HUDEP-2 (cell line): Measurements from ENCODE around the gene TLE7.

Experiments used
- DNase-seq, 76 experiments: peaks; one replicate each; lab custom pipeline; 2025; ENCODE audit not compliant: unreplicated experiment in 76 of 76; lab: John Stamatoyannopoulos, UW

TLE7 gene

DNA sequence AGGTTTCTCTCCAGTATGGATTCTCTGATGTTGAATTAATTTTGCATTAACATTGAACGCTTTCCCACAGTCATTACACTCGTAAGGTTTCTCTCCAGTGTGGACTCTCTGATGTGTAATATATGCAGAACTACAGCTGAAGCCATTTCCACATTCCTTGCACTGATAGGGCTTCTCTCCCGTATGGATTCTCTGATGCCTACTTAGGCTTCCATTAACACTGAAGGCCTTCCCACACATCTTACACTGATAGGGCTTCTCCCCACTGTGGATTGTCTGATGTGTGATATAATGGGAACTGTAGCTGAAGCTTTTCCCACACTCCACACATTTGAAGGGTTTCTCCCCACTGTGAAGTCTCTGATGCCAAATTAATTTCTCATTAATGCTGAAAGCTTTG lies 7.2 kb upstream of the TLE7 start:
- DNase-seq = no peak

DNA sequence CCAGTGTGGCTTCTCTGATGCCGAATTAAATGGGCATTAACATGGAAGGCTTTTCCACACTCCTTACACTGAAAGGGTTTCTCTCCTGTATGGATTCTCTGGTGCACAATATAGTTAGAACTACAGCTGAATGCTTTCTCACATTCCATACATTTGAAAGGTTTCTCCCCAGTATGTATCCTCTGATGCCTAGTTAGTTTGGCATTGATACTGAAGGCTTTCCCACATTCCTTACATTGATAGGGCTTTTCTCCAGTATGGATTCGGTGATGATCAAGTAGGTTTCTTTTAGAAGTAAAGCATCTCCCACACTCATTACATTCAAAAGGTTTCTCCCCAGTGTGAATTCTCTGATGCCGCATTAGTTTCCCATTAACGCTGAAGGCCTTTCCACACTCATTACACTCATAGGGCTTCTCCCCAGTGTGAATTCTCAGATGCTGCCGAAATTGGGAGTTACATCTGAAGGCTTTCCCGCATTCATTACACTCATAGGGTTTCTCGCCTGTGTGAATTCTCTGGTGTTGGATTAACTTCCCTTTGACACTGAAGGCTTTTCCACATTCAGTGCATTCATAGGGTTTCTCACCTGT lies 6.5 kb upstream of the TLE7 start:
- no peak for DNase-seq

DNA sequence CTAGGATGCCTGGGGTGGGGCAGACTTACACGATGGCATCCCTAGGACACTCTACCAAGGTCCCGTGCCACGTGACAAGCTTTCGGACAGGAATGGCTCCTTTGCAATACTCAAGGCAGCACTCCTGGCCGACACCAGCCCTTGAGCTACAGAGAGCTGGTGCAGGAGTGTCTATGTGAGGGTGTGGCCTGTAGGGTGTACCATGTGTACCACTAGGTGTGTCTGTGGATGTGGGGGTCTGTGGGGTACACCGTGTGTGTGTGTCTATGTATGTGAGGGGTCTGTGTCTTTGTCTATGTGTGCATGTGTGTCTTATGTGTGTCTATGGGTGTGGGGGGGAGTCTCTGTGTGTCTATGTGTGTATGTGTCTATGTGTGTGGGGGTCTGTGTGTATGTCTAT lies 1.9 kb upstream of the TLE7 start:
- no peak for DNase-seq

DNA sequence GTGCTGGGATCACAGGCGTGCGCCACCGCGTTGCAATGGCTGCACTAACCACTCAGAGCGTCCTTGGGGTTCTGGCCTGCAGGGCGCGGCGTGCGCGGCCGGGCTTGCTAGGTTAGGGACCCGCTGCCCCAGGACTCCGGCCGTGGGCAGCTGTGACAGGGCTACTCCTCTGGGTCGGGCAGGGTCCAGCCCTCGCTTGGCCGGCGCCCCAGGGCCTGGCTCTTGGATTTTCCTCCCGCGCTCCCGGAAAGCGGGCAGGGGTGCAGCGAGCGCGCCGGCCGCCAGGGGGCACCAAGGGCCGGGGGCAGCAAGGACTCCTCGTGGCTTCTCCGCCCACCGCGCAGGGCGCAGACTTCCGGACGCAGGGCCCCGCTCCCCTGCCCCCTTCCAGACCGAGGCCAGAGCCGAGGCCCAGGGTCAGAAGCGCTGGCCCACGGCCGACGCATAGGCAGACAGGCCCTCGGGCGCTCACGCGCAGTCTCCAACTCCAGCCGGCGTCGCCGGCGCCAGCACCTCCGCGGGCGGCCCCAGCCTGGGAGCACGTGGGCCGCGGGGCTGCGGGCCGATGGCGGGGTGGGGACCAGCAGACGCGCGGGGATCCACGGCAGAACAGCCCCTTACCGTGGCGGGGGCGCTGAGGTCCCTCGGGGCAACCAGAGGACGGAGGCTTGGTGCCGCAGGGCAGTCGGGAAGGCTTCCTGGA lies 355 bp downstream of the TLE7 start:
- peak in 6 of 76 experiments; percentile 3 to 15 (median 7) for DNase-seq

DNA sequence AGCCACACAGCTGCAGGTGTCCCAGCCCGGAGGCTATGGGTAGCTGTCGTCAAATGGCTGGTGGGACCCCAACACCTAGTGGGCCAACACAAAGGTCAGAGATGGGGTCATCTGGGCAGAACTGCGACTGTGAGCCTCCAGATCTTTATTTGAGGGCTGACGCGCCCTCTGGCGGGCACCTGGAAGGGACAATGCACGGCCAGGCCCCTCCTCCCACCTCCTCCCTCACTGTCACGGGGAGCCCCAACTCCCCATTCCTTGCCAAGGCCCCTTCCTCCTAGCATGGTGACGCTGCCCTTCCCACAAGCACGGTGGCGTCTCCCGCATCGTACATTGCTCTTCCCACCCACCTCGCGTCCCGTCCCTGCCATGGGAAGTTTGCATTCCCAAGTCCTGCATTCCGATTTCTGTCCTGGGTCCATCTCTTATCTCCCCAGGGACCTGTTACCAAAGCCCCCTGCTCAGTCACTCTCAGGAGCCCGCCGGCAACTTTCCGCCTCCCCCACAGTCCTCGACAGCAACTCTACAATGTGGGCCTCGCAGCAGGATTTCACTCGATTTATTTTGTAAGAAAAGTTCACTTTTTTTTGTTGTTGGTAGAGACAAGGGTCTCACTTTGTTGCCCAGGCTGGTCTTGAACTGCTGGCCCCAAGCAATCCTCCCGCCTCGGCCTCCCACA lies 1.0 kb downstream of the TLE7 start:
- DNase-seq = peak in 28 of 76 experiments; percentile 2 to 38 (median 17)

DNA sequence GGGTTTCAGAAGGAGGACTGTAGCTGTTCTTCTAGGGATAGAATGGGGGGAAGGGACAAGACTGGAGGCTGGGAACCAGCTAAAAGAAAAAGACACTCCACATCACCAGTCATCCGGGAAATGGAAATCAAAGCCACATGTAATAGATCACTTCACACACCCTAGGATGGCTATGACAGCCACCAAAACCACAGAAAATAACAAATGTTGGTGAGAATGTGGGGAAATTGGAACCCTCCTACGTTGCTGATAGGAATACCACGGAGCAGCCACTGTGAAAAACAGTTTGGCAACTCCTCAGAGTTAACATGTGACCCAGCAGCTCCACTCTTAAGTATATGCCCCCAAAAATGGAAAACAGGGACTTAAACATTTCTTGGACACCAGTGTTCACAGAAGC lies 2.3 kb downstream of the TLE7 start:
- DNase-seq = no peak

DNA sequence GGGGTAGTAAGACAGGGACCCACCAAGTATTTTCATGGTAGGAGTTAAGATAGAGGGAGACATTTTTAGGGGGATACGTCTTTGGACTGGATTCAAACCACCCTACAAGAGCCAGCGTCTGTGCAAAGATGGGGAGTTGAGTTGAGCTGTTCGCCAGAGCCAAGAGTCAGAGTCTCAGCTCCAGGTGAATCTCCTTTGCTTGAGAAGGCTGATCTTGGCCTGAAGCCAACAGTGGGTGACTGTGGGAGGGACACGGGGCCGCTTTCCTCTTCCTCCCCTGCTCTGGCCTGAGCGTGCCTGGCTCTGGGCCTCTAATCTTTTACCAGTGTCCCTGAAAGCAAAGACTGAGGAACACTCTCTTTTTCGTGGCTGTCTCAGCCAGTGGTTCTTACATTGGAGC lies 5.4 kb downstream of the TLE7 start:
- DNase-seq = no peak

DNA sequence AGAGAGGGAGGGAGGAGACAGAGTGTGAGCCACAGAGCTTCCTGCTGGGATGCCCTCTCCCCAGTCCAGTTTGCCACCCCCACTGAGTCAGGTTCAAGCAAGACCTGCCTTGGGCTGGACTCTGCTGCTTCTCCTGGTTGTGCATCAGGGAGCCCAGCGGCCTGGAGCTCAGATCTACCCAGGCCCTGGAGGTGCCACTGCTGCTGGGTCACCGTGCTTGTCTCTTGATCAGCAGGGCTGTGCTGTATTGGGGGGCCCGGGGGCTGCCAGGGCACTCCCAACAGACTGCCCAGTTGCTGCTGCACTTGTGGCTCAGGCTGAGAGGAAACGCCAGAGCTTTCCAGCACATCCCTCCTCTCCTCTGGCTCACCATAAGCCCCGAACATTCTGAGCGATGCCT lies 8.9 kb downstream of the TLE7 start:
- DNase-seq = no peak

DNA sequence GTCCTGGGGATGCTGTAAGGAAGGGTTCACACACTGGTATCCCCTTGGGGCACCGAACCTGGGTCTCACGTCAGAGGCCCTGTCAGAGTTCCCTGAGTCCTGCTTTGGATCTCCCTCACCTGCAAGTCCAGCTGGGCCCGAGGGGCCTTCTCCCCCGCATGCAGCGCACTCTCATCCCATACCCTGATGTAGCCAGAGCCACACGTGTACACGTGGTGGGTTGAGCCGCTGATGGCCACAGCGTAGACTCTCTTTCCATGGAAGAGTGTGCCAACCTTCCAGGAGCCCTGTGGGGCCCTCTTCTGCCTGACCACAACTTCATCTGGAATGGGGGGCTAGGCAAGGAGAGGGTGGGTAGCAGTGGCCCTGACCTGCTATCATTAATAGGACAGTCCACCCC lies 9.9 kb downstream of the TLE7 start:
- no peak for DNase-seq

DNA sequence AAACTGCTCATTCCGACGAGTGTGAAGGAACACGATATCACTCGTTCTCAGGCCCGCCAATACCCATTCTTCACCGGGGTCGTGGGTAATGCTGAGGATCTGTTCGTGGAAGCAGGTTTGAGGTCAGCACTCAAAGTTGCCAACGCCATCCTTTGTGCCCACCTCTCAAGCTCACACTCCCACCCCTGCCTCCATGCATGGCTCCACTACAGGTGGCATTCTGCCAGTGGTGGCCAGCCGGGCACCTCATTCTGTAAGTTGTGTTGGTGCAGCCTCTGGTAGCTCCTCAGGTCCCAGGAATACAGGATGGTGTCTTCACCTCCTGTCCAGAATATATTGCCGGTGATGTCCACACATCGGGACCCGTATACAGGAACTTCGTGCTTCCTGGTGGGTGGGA lies 10.7 kb downstream of the TLE7 start:
- DNase-seq = peak in 8 of 76 experiments; percentile 3 to 45 (median 12)

DNA sequence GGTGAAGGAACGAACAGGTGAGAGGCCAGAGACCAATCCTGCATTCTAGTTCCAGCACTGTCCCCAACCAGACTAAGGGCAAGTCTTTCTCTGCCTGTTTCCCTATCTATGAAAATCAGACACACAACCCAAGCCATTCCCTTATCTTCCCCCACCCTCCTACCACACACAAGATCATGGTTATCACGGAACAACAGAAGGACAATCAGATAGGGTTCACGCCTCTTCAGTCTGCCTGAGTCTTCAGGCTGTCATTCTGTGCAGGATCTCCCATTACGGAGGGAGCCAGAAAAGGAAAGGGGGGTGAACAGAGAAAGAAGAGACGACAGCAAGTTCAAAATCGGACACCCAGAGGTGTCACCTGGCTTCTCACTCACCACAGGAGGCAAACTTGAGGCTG lies 11.1 kb downstream of the TLE7 start:
- peak in 75 of 76 experiments; percentile 16 to 94 (median 68) for DNase-seq

DNA sequence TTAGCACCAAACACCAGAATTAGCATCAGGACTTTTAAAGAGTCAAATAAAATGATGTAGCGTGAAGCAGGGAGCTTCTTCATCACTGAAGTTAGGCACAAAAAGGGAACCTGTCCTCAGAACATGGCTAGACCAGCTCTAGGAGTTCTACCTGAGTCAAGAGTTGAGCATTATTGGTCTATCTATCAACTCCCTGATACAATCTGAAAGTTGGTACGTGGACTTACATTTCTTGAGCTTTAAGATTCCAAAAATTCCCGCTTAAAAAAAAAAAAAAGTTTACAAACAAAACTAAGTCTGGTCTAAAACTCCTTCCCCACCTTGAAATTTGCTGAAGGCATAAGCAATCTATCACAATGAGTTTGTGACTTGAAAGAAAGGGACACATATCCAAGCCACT lies 12.3 kb downstream of the TLE7 start:
- no peak for DNase-seq

DNA sequence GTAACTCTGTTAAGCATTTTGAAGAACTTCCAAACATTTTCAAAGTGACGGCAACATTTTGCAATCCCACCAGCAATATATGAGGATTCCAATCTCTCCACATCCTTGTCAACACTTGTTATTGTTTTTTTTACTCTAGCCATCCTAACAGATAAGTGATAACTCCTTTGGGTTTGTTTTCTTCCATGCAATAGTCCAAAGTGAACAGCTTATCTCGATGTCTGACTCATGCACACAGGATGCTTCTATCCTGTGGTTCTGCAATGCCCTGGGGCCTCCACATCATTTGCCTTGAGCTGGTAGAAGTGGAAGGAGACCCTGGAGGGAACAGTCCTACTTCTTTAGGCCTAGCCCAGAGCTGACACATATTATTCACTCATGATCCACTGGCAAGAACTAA lies 13.0 kb downstream of the TLE7 start:
- peak in 2 of 76 experiments; percentile 4 to 7 for DNase-seq

DNA sequence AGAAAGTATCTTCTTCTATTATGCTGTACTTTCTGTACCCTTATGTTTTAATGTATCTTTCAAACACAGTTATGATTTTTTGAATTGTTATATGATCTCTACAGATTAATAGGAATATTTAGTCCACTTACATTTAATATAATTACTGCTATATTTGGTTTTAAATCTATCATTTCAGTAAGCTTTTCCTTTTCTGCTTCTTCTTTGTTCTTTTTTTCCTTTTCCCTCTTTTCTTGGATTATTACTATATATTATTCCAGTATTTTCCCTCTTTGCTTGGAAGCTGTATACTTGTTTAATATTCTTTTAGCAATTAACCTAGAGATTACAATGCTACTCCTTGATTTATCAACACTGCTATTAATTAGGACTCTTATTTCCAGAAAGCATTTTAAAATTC lies 13.5 kb downstream of the TLE7 start:
- no peak for DNase-seq

DNA sequence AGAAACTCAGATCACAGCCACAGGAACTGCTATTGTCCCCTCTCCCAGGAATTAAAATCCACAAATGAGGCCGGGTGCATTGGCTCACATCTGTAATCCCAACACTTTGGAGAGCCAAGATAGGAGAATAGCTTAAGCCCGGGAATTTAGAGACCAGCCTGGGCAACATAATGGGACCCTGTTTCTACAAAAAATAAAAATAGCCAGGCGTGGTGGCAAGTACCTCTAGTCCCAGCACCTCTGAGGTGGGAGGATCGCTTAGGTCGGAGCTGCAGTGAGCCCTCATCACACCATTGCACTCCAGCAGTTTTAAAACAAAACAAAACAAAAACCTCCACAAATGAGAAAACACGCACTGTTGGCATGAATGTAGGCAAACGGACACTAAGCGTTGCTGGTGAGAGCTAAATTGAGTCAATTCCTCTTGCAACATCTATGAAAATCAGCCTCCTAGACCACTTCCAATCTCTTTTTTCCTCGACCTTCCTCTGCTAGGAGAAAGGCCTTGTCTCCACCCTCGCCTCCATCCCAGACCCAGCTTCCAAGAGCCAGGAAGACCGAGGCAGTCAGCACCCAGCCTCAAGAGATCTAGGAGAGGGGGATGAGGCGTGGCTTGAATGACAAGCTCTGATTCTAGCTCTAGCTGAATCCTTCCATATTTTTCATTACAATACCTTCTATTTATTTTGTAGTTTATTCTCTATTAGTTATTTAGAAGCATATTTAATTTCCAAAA lies 14.8 kb downstream of the TLE7 start:
- no peak for DNase-seq

DNA sequence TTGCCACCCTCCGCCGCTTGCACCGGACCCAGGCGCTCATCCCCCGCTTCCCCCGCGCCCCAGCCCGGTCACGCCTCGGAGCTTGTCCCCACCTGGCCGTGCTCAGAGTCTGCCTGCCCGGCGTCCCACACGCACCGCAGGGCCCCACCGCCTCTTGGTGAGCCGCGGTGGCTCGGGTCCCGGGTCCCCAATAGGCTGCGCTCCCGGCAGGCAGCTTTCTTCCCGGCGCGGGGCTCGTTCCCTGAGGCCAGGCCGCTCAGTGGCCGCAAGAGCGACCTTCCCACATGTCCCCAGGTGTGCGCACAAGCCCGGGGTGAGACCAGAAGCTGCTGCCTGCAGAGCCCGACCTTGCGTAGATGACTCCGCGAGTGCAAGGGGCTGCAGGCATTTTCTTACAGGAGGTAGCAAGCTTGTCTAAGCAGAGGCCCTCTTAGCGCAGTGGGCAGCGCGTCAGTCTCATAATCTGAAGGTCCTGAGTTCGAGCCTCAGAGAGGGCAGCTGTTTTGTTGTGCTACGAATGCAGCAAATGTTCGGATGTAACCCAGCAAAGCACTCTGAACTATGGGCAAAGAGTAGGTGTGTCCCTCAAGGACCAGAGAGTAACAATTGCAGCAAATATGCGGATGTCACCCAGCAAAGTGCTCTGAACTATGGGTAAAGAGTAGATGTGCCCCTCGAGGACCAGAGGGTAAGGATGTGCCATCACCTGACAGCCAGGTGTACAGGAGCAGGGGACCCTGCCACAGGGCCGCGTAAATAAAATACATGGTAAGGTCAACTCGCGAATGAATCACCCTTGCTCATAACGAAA lies 15.6 kb downstream of the TLE7 start:
- DNase-seq = peak in 70 of 76 experiments; percentile 7 to 92 (median 44)

DNA sequence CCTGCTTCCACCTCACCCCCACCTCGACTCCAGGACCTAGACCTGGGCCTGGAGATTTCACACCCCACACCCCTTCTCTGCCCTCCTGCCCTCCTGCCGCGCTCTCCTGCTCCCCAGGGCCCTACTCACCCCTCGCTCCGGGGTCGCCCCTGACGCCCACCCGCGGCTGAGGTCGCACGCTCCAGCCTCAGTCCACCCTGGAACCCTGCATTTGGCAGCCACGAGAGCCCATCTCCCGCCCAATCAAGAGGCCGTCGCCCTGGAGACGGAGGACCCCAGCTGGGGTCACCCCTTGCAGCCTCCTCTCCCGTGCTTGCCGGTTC lies 16.1 kb downstream of the TLE7 start:
- DNase-seq = no peak

DNA sequence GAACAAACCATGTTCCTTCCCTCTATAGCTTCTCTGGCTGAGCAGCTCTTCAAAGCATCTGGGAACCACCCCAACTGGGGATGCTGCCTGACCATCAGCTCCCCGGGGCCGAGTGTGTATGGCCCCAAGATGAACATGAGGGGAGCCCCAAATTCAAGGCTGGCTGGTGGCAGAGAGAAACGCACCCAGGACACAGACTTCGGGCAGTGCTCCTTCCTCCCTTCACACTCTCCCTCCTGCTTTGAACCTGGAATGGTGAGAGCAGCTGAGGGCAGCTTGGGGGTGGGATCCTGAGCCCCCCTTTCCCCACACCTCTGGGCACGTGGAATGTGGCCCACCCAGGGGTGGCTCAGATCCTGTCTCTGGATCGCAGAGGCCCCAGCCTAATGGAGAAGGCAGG lies 17.2 kb downstream of the TLE7 start:
- DNase-seq = no peak

DNA sequence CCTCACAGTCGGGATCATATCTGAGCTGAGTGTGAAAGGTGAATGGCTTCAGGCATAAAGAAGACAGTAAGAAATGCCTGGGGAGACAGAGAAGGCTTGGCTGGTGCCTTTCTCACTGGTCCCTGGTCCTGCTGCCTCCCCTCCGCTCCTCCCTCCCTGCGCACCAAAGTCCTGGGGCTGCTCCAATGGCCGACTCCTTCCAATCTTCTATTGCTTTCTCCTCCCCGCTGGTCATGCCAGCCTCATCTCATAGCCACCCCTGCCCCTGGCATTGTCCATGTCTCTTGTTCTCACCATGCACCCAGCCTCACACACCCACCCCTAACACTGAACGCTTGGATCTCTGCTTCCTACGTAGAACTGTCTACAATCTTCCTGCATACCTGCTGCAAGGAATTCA lies 18.0 kb downstream of the TLE7 start:
- DNase-seq = no peak

DNA sequence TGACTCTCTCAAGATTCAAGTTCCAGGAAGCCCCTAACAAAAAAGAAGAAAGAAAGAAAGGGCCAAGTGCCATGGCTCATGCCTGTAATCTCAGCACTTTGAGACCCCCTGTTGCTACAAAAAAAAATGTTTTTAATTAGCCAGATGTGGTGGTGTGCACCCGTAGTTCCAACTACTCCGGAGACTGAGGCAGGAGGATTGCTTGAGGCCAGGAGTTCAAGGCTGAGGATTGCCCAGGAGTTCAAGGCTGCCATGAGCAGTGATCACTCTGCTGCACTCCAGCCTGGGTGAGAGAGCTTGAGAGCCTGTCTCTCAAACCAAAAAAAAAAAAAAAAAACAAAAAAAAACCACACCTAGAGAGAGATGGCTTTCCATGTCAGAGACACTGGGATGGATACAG lies 18.8 kb downstream of the TLE7 start:
- DNase-seq = no peak

DNA sequence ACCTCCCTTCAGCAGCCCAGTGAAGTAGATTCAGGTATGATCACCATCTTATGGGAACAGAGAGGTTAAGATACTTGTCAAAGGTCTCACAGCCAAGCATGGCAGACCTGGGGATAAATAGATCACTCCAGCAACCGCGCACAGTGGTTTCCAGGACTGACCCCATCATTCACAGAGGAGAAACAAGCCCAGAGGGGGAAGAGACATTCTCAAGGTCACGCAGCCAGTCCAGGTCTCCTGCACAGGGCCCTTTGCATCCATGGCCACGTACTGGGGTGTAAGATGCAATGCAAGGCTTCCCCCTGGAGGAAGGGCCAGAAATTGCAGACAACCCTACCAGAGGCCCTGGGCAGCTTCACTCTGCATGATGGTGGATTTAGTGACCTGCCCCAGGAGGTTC lies 19.9 kb downstream of the TLE7 start:
- DNase-seq = peak in 50 of 76 experiments; percentile 2 to 60 (median 23)
